GM23338 (cell line): Measurements from ENCODE around the gene ZNF382. TPM values are rescaled to one million over a fixed set of nuclear protein-coding genes. Genes with fewer than 3 reads are reported as not detected.

Source experiments
- CREB1 ChIP-seq: fragments of 250-450 bp; sonication (Bioruptor Pico); IDR thresholded peaks from 2 replicates; pipeline ENCODE4 v1.5.0; 2020; ENCODE audit warnings: low read depth, mild to moderate bottlenecking, moderate library complexity
- ETS1 ChIP-seq: IDR thresholded peaks from 2 replicates; pipeline ENCODE4 v1.6.1; 2016; ENCODE audit warnings: antibody characterized with exemption
- EZH2 ChIP-seq: fragments of 200-600 bp; sonication (generic); IDR thresholded peaks from one replicate; pipeline ENCODE4 v1.8.0; 2017; ENCODE audit warnings: antibody characterized with exemption, mild to moderate bottlenecking, low read depth; ENCODE audit not compliant: unreplicated experiment
- JUNB ChIP-seq: IDR thresholded peaks from one replicate; pipeline ENCODE4 v1.6.1; 2016; ENCODE audit warnings: antibody characterized with exemption; ENCODE audit not compliant: unreplicated experiment
- NANOG ChIP-seq: IDR thresholded peaks from 2 replicates; pipeline ENCODE4 v1.6.1; 2016; ENCODE audit warnings: antibody characterized with exemption, borderline replicate concordance
- STAT1 ChIP-seq: IDR thresholded peaks from one replicate; pipeline ENCODE4 v1.6.1; 2016; ENCODE audit warnings: antibody characterized with exemption; ENCODE audit not compliant: unreplicated experiment
- ZNF114 ChIP-seq: fragments of 250-450 bp; sonication (Bioruptor Pico); IDR thresholded peaks from 2 replicates; pipeline ENCODE4 v1.5.0; 2020; ENCODE audit warnings: mild to moderate bottlenecking, moderate library complexity
- ZNF462 ChIP-seq: fragments of 250-450 bp; sonication (Bioruptor Pico); IDR thresholded peaks from 2 replicates; pipeline ENCODE4 v1.5.0; 2020; ENCODE audit warnings: mild to moderate bottlenecking, moderate library complexity
- polyA plus RNA-seq: library from polyadenylated mRNA; unstranded; fragments of >200 nt; fragmentation: Nextera tagmentation; extraction: Ambion mirVana; gene quantifications from 2 replicates; pipeline ENCODE4 v1.2.1, GENCODE V29; 2016
- total RNA-seq: library from RNA; depleted of rRNA; stranded (reverse); fragments of >200 nt; shearing (Covaris generic); gene quantifications from 2 replicates; pipeline ENCODE4 v1.2.3, GENCODE V29; 2014
- TF ChIP-seq, protein P1 (sequence below), 2 experiments: fragments of 200-600 bp in 1 of 2; sonication (generic) in 1 of 2; conservative IDR thresholded peaks; 2 replicates each; pipeline versions ENCODE4 v1.5.1 to v1.6.1; 2016 to 2017; ENCODE audit warnings: antibody characterized with exemption in 2 of 2, low read depth in 2 of 2, mild to moderate bottlenecking in 2 of 2, moderate library complexity in 1 of 2

Gene ZNF382
- total and polyA plus RNA-seq, 2 experiments from 2014 or later: 3.8 to 11.5 TPM

GRCh38 chr19:36635342-36635741, 30.2 kb downstream of the ZNF382 start (continued):
- TF ChIP-seq ZNF462 (no peak), CREB1 (CRISPR knock-in tag) (no peak), ZNF114 (CRISPR knock-in tag) (no peak), ETS1 (no peak), STAT1 (no peak), NANOG (no peak), EZH2 (no peak), JUNB (no peak)
- TF ChIP-seq, protein P1, sequence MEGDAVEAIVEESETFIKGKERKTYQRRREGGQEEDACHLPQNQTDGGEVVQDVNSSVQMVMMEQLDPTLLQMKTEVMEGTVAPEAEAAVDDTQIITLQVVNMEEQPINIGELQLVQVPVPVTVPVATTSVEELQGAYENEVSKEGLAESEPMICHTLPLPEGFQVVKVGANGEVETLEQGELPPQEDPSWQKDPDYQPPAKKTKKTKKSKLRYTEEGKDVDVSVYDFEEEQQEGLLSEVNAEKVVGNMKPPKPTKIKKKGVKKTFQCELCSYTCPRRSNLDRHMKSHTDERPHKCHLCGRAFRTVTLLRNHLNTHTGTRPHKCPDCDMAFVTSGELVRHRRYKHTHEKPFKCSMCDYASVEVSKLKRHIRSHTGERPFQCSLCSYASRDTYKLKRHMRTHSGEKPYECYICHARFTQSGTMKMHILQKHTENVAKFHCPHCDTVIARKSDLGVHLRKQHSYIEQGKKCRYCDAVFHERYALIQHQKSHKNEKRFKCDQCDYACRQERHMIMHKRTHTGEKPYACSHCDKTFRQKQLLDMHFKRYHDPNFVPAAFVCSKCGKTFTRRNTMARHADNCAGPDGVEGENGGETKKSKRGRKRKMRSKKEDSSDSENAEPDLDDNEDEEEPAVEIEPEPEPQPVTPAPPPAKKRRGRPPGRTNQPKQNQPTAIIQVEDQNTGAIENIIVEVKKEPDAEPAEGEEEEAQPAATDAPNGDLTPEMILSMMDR (conservative IDR thresholded peaks at IDR 0.05; ENCODE audit: low read depth in 2 of 2): no peak
